GM12878 (cell line): ENCODE results near the gene NOTCH1. TPM values are rescaled to one million over a fixed set of nuclear protein-coding genes. Genes with fewer than 3 reads are reported as not detected.
A peak's percentile ranks its signal among the peaks of the same experiment; 100 is the strongest.
"Not testable (repeated sequence)": the region's sequence is repeated elsewhere in the genome, so short reads cannot be mapped to it uniquely, and the experiment has no call there.

Source experiments
- ATAC-seq: fragments of 200-7000 bp; cut with Tn5 transposase; 3 replicates; pipeline ENCODE4 v1.9.1; 2020; ENCODE audit warnings: mild to moderate bottlenecking, moderate library complexity
- BruUV-seq: library from RNA; stranded (reverse); fragments of 400-500 nt; replicated peaks from 2 replicates; lab custom pipeline; 2021; lab: Mats Ljungman, UMichigan
- CTCF ChIA-PET: fragments of 300-600 bp; sonication (Branson Sonifier 250); formaldehyde crosslinking; extraction: SDS; loops from one replicate; lab custom pipeline; 2021; ENCODE audit warnings: inconsistent platforms; lab: Yijun Ruan, JAX
- POLR2A ChIA-PET: fragments of 350-600 bp; formaldehyde crosslinking; extraction: SDS; loops from one replicate; lab custom pipeline; 2021; ENCODE audit warnings: inconsistent platforms; lab: Charles Lee
- RAD21 ChIA-PET: fragments of 300-600 bp; sonication (Branson Sonifier 250); formaldehyde crosslinking; loops from one replicate; lab custom pipeline; 2023; ENCODE audit warnings: antibody characterized with exemption; ENCODE audit not compliant: unreplicated experiment; lab: Charles Lee
- SMC1A ChIA-PET: fragments of 300-600 bp; sonication (Branson Sonifier 250); formaldehyde crosslinking; loops from one replicate; lab custom pipeline; 2023; ENCODE audit not compliant: unreplicated experiment, uncharacterized antibody; lab: Charles Lee
- DNase-seq: peaks from one replicate; pipeline ENCODE4 v3.0.0-alpha.2; 2011; ENCODE audit warnings: low read depth, low spot score
- FAIRE-seq: peaks from 3 replicates; lab custom pipeline; 2011; peaks lifted over from hg19 to GRCh38; lab: Jason Lieb, UNC
- H2AFZ ChIP-seq: 2 replicates; pipeline ENCODE4 v1.6.0; 2011; ENCODE audit warnings: low read depth, low read length, control low read depth; ENCODE audit not compliant: control insufficient read depth
- H3K27ac ChIP-seq: 2 replicates; pipeline ENCODE4 v1.5.1; 2011; ENCODE audit warnings: control low read depth; ENCODE audit not compliant: control insufficient read depth, insufficient read depth
- H3K27me3 ChIP-seq, 2 experiments: replicated peaks in 1 of 2; 2 replicates each; pipeline versions ENCODE4 v1.6.0 to v1.6.1; 2011; ENCODE audit warnings: low read length in 1 of 2; ENCODE audit not compliant: control insufficient read depth in 2 of 2, insufficient read depth in 2 of 2
- H3K36me3 ChIP-seq, 2 experiments: 2 replicates each; pipeline ENCODE4 v1.5.1; 2011; ENCODE audit warnings: low read length in 1 of 2; ENCODE audit not compliant: control insufficient read depth in 2 of 2, insufficient read depth in 2 of 2
- H3K4me1 ChIP-seq: 2 replicates; pipeline ENCODE4 v1.6.1; 2011; ENCODE audit warnings: mild to moderate bottlenecking, low read length, moderate library complexity, mixed read lengths; ENCODE audit not compliant: control insufficient read depth, insufficient read depth
- H3K4me2 ChIP-seq: 2 replicates; pipeline ENCODE4 v1.6.0; 2011; ENCODE audit warnings: control low read depth; ENCODE audit not compliant: control insufficient read depth, insufficient read depth
- H3K4me3 ChIP-seq: fragments of 200-600 bp; sonication (generic); 2 replicates; pipeline ENCODE4 v1.5.1; 2016
- H3K79me2 ChIP-seq: 2 replicates; pipeline ENCODE4 v1.6.0; 2011; ENCODE audit warnings: low read length; ENCODE audit not compliant: control insufficient read depth, insufficient read depth
- H3K9ac ChIP-seq: 2 replicates; pipeline ENCODE4 v1.8.0; 2011; ENCODE audit warnings: low read length, control low read depth, mixed read lengths; ENCODE audit not compliant: control insufficient read depth, insufficient read depth
- H3K9me3 ChIP-seq: replicated peaks from 3 replicates; pipeline ENCODE4 v1.5.1; 2011; ENCODE audit warnings: mild to moderate bottlenecking, low read length; ENCODE audit not compliant: control insufficient read depth, insufficient read depth
- H4K20me1 ChIP-seq: 2 replicates; pipeline ENCODE4 v1.6.0; 2011; ENCODE audit not compliant: control insufficient read depth, insufficient read depth
- BCL3 ChIP-seq: IDR thresholded peaks from 2 replicates; pipeline ENCODE4 v1.6.1; 2011; ENCODE audit warnings: borderline replicate concordance, low read depth, mild to moderate bottlenecking, moderate library complexity, low read length; ENCODE audit not compliant: insufficient read depth, poor library complexity, severe bottlenecking
- HDGF ChIP-seq: fragments of 450-650 bp; IDR thresholded peaks from 2 replicates; pipeline ENCODE4 v1.6.1; 2016; ENCODE audit warnings: antibody characterized with exemption
- IKZF2 ChIP-seq, 2 experiments: fragments of 450-650 bp; IDR thresholded peaks; 2 replicates each; pipeline ENCODE4 v1.6.1; 2017; ENCODE audit warnings: mild to moderate bottlenecking in 2 of 2, moderate library complexity in 2 of 2
- PBX3 ChIP-seq: IDR thresholded peaks from 2 replicates; pipeline ENCODE4 v1.6.1; 2011; ENCODE audit warnings: mild to moderate bottlenecking, low read depth, low read length, moderate library complexity; ENCODE audit not compliant: insufficient replicate concordance
- ZNF24 ChIP-seq: fragments of 450-650 bp; IDR thresholded peaks from 2 replicates; pipeline ENCODE4 v1.6.1; 2017; ENCODE audit warnings: antibody characterized with exemption, mild to moderate bottlenecking
- WGBS: methylation state at CpG from one replicate; pipeline ENCODE4 v1.1.6; 2016; ENCODE audit warnings: low lambda C conversion rate; ENCODE audit not compliant: insufficient replicate concordance, insufficient coverage; ENCODE audit errors: missing lambda C conversion rate; 5-methylcytosine and 5-hydroxymethylcytosine counted together
- in situ Hi-C: fragments of 300-500 bp; cut with MboI; formaldehyde crosslinking; loops from 9 replicates; pipeline ENCODE4 v1.14.3; 2018; ENCODE audit warnings: mixed read lengths
- intact Hi-C: fragments of 100-400 bp; cut with micrococcal nuclease; formaldehyde crosslinking; loops from one replicate; pipeline ENCODE4 v1.14.2; 2022; ENCODE audit not compliant: unreplicated experiment
- polyA plus RNA-seq, 11 experiments: library from polyadenylated mRNA; depleted of rRNA in 4 of 11; unstranded in 6 of 11; stranded (reverse) in 5 of 11; fragments of >200 nt; fragmentation: Nextera tagmentation in 4 of 11; fragmentation: Illumina TruSeq in 1 of 11; extraction: Ambion mirVana in 4 of 11; extraction: Trizol in 1 of 11; gene quantifications; 1 replicate in 1 of 11; 2 replicates in 10 of 11; pipeline versions ENCODE4 v1.2.1 to v1.2.3, GENCODE V29; 2011 to 2016; ENCODE audit warnings: inconsistent platforms in 2 of 11, missing spikeins in 2 of 11, low read depth in 1 of 11
- total RNA-seq, 4 experiments: library from RNA; depleted of rRNA in 3 of 4; stranded (reverse); fragments of >200 nt in 3 of 4; fragmentation: Illumina TruSeq in 1 of 4; extraction: Trizol in 1 of 4; gene quantifications; 2 replicates each; pipeline versions ENCODE4 v1.2.1 to v1.2.3, GENCODE V29; 2013 to 2021

The NOTCH1 gene
- total and polyA plus RNA-seq, 10 of the 15 experiments (the other 5 are each of a cell fraction or from before 2014, with no cell fraction given) = 0.02 to 40.0 (median 3.7) TPM

DNA sequence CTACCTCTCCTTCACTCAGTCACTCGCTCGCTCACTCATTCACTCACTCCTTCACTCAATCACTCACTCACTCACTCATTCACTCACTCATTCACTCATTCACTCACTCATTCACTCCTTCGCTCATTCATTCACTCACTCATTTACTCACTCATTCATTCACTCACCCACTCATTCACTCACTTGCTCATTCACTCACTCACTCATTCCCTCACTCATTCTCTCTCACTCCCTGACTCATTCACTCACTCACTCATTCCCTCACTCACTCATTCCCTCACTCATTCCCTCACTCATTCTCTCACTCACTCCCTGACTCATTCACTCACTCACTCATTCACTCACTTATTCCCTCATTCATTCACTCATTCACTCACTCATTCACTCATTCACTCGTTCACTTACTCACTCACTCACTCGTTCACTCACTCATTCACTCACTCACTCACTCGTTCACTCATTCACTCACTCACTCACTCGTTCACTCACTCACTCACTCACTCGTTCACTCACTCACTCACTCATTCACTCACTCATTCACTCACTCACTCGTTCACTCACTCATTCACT, 33.9 kb upstream of the NOTCH1 start:
- ChIA-PET SMC1A (interaction anchor here (1.0 kb wide), 1 partner anchor 22 kb away, joined by 3 read pairs; no protein-coding TSS in a partner anchor), CTCF (interaction anchor here (1.4 kb wide), 1 partner anchor 51 kb away, joined by 4 read pairs; no protein-coding TSS in a partner anchor)
- H3K27ac ChIP-seq, H2AFZ ChIP-seq, H3K79me2 ChIP-seq, H3K27me3 ChIP-seq, H3K9ac ChIP-seq, H3K4me1 ChIP-seq, H3K9me3 ChIP-seq, in situ Hi-C loops, RAD21 ChIA-PET, H3K4me2 ChIP-seq, FAIRE-seq, POLR2A ChIA-PET, intact Hi-C loops, DNase-seq, ATAC-seq, H3K36me3 ChIP-seq, H3K4me3 ChIP-seq, BruUV-seq, H4K20me1 ChIP-seq: not testable (repeated sequence)
- 86% methylated on average over 6 of the region's 9 CpGs for WGBS
- peak; percentile 100 for TF ChIP-seq ZNF24
- 0 out of 4 replicates have a peak, but pooled peaks of 1 of the 2 experiments have one; percentile 20 for TF ChIP-seq IKZF2 (IDR thresholded peaks at IDR 0.05)
- TF ChIP-seq BCL3 = peak; percentile 69
- peak; percentile 33 for TF ChIP-seq PBX3
- TF ChIP-seq HDGF = 0 out of 2 replicates have a peak, but pooled peaks have one; percentile 39
